NCI-H446 (cell line): ENCODE measurements around the gene MYH9.
A peak's percentile ranks its signal among the peaks of the same experiment; 100 is the strongest.

Experiments used
- DNase-seq, 2 experiments: peaks; one replicate each; lab custom pipeline; 2025; lab: John Stamatoyannopoulos, UW

The MYH9 gene

GRCh38 chr22:36349726-36350125 is 38.0 kb downstream of the MYH9 start:
- DNase-seq, result no peak

- DNase-seq, result no peak
Observed at GRCh38 chr22:36348760-36349159, 39.0 kb downstream of the MYH9 start.

- DNase-seq, result no peak
Observed at GRCh38 chr22:36347094-36347493, 40.7 kb downstream of the MYH9 start.

GRCh38 chr22:36344106-36344827 is 43.5 kb downstream of the MYH9 start:
- DNase-seq, result no peak

GRCh38 chr22:36343720-36344105 is 44.1 kb downstream of the MYH9 start:
- DNase-seq, result no peak

- DNase-seq, result no peak
Observed at GRCh38 chr22:36343070-36343719, 44.6 kb downstream of the MYH9 start.

- DNase-seq, result no peak
Observed at GRCh38 chr22:36341640-36342041, 46.1 kb downstream of the MYH9 start.

- no peak for DNase-seq
Observed at GRCh38 chr22:36340621-36341020, 47.1 kb downstream of the MYH9 start.

- DNase-seq, result no peak
Observed at GRCh38 chr22:36339171-36340065, 48.3 kb downstream of the MYH9 start.

- DNase-seq, result no peak
Observed at GRCh38 chr22:36337365-36338130, 50.2 kb downstream of the MYH9 start.

GRCh38 chr22:36336246-36337182 is 51.3 kb downstream of the MYH9 start:
- no peak for DNase-seq

- DNase-seq, result no peak
Observed at GRCh38 chr22:36335621-36336020, 52.1 kb downstream of the MYH9 start.

GRCh38 chr22:36334821-36335603 is 52.8 kb downstream of the MYH9 start:
- DNase-seq, result peak; percentile 10 to 58

- no peak for DNase-seq
Observed at GRCh38 chr22:36334081-36334820, 53.5 kb downstream of the MYH9 start.

- no peak for DNase-seq
Observed at GRCh38 chr22:36333644-36334043, 54.1 kb downstream of the MYH9 start.

GRCh38 chr22:36332623-36333332 is 55.0 kb downstream of the MYH9 start:
- DNase-seq, result no peak

GRCh38 chr22:36331912-36332622 is 55.7 kb downstream of the MYH9 start:
- DNase-seq, result peak; percentile 64 to 79
